Astrocyte (in vitro differentiated cells and primary cell): ENCODE measurements around the gene GPBP1.

Experiments used
- EZH2 ChIP-seq: IDR thresholded peaks from 2 replicates; pipeline ENCODE4 v1.6.1; 2012; ENCODE audit warnings: mild to moderate bottlenecking, low read length, inconsistent platforms; ENCODE audit not compliant: insufficient read depth
- TF ChIP-seq, protein P1 (sequence below): IDR thresholded peaks from 2 replicates; pipeline ENCODE4 v1.5.1; 2011; ENCODE audit warnings: low read depth, mild to moderate bottlenecking, inconsistent platforms, low read length, moderate library complexity; ENCODE audit not compliant: insufficient read depth

DNA sequence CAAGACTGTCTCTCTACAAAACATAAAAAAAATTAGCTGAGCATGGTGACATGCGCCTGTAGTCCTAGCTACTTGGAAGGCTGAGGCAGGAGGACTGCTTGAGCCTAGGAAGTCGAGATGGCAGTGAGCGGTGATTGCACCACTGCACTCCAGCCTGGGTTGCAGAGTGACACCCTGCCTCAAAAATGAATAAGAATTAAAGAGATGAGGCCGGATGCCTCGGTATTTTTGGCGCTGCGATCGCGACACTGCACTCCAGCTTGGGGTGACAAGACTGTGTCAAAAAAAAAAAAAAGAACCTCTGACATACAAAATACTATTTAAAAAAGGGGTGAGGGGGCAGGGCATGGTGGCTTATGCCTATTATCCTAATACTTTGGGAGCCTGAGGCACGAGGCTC is 7.3 kb downstream of the GPBP1 start:
- TF ChIP-seq, protein P1, sequence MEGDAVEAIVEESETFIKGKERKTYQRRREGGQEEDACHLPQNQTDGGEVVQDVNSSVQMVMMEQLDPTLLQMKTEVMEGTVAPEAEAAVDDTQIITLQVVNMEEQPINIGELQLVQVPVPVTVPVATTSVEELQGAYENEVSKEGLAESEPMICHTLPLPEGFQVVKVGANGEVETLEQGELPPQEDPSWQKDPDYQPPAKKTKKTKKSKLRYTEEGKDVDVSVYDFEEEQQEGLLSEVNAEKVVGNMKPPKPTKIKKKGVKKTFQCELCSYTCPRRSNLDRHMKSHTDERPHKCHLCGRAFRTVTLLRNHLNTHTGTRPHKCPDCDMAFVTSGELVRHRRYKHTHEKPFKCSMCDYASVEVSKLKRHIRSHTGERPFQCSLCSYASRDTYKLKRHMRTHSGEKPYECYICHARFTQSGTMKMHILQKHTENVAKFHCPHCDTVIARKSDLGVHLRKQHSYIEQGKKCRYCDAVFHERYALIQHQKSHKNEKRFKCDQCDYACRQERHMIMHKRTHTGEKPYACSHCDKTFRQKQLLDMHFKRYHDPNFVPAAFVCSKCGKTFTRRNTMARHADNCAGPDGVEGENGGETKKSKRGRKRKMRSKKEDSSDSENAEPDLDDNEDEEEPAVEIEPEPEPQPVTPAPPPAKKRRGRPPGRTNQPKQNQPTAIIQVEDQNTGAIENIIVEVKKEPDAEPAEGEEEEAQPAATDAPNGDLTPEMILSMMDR, result no peak
- TF ChIP-seq EZH2, result no peak
